HFF-Myc (cell line): Measurements from ENCODE around the gene C1orf21.
"Not testable (repeated sequence)": the region's sequence is repeated elsewhere in the genome, so short reads cannot be mapped to it uniquely, and the experiment has no call there.

Experiments
- DNase-seq: peaks from one replicate; pipeline ENCODE4 v3.0.0-alpha.2; 2011; ENCODE audit warnings: low read depth; ENCODE audit errors: extremely low read depth
- H3K4me3 ChIP-seq: replicated peaks from 2 replicates; pipeline ENCODE4 v1.5.1; 2011; ENCODE audit warnings: low read depth, mild to moderate bottlenecking, control low read depth, low read length
- TF ChIP-seq, protein P1 (sequence below): IDR thresholded peaks from 2 replicates; pipeline ENCODE4 v1.5.1; 2012; ENCODE audit warnings: mild to moderate bottlenecking, low read depth, low read length, control low read depth; ENCODE audit errors: missing control alignments

Gene C1orf21

DNA sequence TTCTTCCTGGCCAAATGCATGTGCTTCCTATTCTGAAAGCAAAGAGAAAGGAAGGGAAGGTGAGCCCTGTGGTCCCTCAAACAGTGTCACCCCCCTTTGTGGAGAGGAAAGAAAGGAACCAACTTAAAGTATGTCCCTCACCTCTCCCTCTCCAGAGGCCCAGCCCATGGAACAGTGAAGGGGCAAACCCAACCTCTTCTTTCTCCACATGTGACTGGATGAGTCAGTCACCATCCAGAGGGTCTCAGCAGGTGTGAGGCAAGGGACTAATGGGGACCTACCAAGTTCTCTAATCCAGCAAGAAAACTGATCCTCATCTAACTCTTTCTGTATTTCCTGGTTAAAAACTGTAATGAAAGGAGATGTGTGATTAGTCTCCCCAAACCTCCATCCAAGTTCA, 222.2 kb downstream of the C1orf21 start:
- TF ChIP-seq, protein P1, sequence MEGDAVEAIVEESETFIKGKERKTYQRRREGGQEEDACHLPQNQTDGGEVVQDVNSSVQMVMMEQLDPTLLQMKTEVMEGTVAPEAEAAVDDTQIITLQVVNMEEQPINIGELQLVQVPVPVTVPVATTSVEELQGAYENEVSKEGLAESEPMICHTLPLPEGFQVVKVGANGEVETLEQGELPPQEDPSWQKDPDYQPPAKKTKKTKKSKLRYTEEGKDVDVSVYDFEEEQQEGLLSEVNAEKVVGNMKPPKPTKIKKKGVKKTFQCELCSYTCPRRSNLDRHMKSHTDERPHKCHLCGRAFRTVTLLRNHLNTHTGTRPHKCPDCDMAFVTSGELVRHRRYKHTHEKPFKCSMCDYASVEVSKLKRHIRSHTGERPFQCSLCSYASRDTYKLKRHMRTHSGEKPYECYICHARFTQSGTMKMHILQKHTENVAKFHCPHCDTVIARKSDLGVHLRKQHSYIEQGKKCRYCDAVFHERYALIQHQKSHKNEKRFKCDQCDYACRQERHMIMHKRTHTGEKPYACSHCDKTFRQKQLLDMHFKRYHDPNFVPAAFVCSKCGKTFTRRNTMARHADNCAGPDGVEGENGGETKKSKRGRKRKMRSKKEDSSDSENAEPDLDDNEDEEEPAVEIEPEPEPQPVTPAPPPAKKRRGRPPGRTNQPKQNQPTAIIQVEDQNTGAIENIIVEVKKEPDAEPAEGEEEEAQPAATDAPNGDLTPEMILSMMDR = no peak
- no peak for DNase-seq
- no peak overlapping the region for H3K4me3 ChIP-seq

DNA sequence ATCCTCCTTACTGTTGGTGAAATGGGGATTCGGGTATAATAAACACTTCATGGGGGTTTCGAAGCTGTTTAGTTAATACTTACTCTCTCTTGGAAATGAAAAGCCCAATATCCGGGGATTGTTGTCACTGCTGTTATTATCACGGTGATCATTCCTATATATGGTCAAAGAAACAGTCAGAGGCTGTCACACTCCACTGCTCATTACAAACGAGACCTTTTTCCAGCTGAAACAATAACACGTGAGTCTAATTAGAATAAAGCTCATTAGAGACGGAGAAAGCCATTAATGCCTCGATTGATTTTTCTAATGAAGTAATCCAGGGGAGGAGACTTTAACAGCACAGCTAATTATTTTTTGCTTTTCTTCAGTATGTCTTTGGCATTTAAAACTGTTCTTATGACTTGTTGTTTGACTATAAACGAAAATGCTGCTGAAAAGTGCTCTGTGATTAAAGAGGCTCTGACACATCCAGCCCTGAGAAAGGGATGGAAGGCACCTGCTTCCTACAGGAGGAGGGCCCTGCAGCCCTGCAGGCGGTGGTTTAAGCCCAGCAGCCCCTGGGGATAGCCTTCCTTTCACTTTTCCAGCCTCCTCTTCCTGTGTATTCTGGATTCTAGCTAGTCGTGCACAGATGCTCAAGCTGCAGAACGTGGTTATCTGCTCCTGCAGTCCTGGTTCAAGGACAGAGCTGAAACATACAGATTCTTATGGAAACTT, 224.2 kb downstream of the C1orf21 start:
- H3K4me3 ChIP-seq = no peak overlapping the region
- no peak for DNase-seq
- TF ChIP-seq, protein P1 = no peak

DNA sequence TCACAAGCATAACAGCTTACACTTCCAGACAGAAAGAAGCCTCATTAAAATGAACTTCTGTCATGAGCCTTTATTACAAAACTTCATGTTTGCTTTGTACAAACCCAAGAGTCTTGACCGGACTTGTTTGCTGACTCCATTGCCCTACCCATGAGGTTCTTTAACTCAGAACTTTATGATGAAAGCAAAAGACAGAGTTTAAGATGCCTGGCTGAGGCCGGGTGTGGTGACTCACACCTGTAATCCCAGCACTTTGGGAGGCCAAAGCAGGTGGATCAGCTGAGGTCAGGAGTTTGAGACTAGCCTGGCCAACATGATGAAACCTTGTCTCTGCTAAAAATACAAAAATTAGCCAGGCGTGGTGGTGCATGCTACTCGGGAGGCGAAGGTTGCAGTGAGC, 225.4 kb downstream of the C1orf21 start:
- not testable (repeated sequence) for DNase-seq, H3K4me3 ChIP-seq

DNA sequence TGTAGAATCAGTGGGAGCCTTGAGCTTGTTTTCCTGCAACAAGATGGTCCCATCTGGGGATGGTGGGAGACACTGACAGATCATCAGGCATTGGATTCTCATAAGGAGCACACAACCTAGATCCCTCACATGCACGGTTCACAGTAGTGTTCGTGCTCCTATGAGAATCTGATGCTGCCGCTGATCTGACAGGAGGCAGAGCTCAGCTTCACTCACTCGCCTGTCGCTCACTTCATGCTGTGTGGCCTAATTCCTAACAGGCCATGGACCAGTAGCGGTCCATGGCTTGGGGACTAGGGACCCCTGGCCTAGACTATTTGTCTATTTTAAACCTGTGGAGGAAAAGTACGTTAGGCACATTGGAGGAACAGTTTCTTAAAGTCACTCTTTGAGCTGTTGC, 227.8 kb downstream of the C1orf21 start:
- TF ChIP-seq, protein P1 = no peak
- H3K4me3 ChIP-seq = no peak overlapping the region
- DNase-seq = no peak

DNA sequence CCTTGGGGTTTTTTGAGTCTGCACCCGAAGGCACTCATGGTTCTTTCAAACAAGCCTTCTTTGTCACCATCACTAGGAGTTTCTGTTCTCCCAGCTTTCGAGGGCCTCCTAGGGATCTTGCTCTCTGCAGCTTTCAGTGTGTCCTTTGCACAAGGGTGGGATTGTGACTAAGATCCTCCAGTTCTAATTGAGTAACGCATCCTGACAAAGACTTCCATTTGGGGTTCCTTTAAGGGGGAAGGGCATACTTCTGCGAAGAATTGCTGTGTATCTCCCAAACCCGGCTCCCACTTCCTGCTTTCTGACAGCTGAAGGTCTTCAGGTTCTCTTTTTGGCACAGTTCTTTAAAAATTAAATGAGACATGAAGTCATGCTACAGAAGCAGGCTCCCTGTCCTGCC, 228.5 kb downstream of the C1orf21 start:
- no peak for DNase-seq
- no peak overlapping the region for H3K4me3 ChIP-seq
- TF ChIP-seq, protein P1 = no peak

DNA sequence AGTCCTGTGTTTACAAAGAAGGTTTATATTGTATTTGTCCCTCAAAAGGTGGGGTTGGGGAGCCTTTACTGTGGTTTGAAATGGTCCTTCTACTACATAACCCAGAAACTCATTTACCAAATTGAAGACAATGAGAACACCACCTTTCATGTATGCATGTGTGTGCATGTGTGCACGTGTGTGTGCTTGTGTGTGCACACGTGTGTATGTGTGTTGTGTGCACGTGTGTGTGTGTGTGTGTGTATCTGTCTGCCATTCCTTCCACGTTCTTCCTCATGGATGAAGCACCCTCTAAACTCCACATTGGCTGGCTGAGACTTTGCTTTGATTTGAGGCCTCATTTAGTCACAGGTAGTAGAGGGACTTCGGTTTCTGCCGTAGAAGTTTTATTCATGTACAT, 229.7 kb downstream of the C1orf21 start:
- DNase-seq = no peak
- TF ChIP-seq, protein P1 = no peak
- H3K4me3 ChIP-seq = no peak overlapping the region

DNA sequence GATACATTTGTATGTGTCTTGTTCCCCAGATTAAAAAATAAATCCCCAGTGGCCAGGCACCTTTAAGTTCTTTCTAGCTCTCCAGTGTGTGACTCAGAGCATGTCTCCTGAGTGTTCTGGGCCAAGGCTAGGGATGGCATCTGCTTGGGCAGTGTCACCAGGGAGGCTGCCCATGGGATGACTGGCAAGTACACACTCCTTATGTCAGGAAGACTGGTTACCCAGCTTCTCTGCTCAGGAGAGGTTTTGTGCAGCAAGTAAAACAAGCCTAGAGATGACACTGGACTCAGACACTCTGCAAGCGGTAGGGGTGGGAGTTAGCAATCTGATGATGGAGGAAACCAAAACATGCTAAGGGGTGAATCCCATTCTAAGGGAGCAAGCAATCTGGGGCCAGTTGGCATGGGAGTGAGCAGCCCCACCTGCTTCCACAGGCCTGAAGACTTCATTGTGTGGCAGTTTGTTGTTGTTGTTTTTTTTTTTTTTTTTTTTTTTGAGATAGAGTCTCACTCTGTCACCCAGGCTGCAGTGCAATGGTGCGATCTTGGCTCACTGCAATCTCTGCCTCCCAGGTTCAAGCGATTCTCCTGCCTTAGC, 230.7 kb downstream of the C1orf21 start:
- no peak overlapping the region for H3K4me3 ChIP-seq
- no peak for DNase-seq
- TF ChIP-seq, protein P1 = no peak
